GM18951 (cell line): ENCODE data around the gene SIGMAR1.
"Not testable (repeated sequence)": the region's sequence is repeated elsewhere in the genome, so short reads cannot be mapped to it uniquely, and the experiment has no call there.

Experiments
- POLR2A ChIP-seq: IDR thresholded peaks from 4 replicates; pipeline ENCODE4 v1.6.1; 2011; ENCODE audit warnings: mild to moderate bottlenecking; ENCODE audit not compliant: insufficient read length, insufficient read depth; ENCODE audit errors: extremely low read depth
- in situ Hi-C: fragments of 300-500 bp; cut with MboI; formaldehyde crosslinking; loops from one replicate; pipeline ENCODE4 v1.12.0; 2022; ENCODE audit warnings: low sequenced_read_pairs, mixed read lengths, inconsistent platforms; ENCODE audit not compliant: unreplicated experiment

The SIGMAR1 gene

GRCh38 chr9:34651321-34651720 is 13.7 kb upstream of the SIGMAR1 start:
- TF ChIP-seq POLR2A: no peak
- in situ Hi-C loops: no loop called here

- no peak for TF ChIP-seq POLR2A
- in situ Hi-C loops: no loop called here
Measured at GRCh38 chr9:34650816-34651215, 13.2 kb upstream of the SIGMAR1 start.

GRCh38 chr9:34648673-34649072 is 11.1 kb upstream of the SIGMAR1 start:
- no peak for TF ChIP-seq POLR2A
- in situ Hi-C loops: no loop called here

GRCh38 chr9:34647651-34648050 is 10.1 kb upstream of the SIGMAR1 start:
- in situ Hi-C loops: no loop called here
- no peak for TF ChIP-seq POLR2A

- TF ChIP-seq POLR2A: no peak
Measured at GRCh38 chr9:34647084-34647403, 9.5 kb upstream of the SIGMAR1 start.

GRCh38 chr9:34646211-34647083 is 8.9 kb upstream of the SIGMAR1 start, which contains the start of gene GALT:
Gene GALT (plus strand): TSS chr9:34646675. CDS start chr9:34646705, 30 bp downstream.
- in situ Hi-C loops: no loop called here
- peak; percentile 82 for TF ChIP-seq POLR2A

More at GRCh38 chr9:34647084-34647403, 9.5 kb upstream of the SIGMAR1 start:
- in situ Hi-C loops: no loop called here

GRCh38 chr9:34644766-34645314 is 7.3 kb upstream of the SIGMAR1 start:
- TF ChIP-seq POLR2A: no peak
- in situ Hi-C loops: no loop called here

GRCh38 chr9:34642679-34643078 is 5.1 kb upstream of the SIGMAR1 start:
- in situ Hi-C loops: no loop called here
- no peak for TF ChIP-seq POLR2A

GRCh38 chr9:34639322-34639721 is 1.7 kb upstream of the SIGMAR1 start:
- in situ Hi-C loops: not testable (repeated sequence)

GRCh38 chr9:34638138-34638445 is 505 bp upstream of the SIGMAR1 start:
- no peak for TF ChIP-seq POLR2A
- in situ Hi-C loops: no loop called here

- no peak for TF ChIP-seq POLR2A
- in situ Hi-C loops: no loop called here
Measured at GRCh38 chr9:34636791-34637355, 714 bp downstream of the SIGMAR1 start.

- TF ChIP-seq POLR2A: no peak
- in situ Hi-C loops: no loop called here
Measured at GRCh38 chr9:34635556-34635955, 2.0 kb downstream of the SIGMAR1 start.

GRCh38 chr9:34634551-34635248 is 2.9 kb downstream of the SIGMAR1 start:
- in situ Hi-C loops: no loop called here
- no peak for TF ChIP-seq POLR2A

- in situ Hi-C loops: no loop called here
- TF ChIP-seq POLR2A: no peak
Measured at GRCh38 chr9:34633851-34634550, 3.6 kb downstream of the SIGMAR1 start.
